NOMO-1 (cell line): Measurements from ENCODE around the gene ADGRD1.
"Not testable (repeated sequence)": the region's sequence is repeated elsewhere in the genome, so short reads cannot be mapped to it uniquely, and the experiment has no call there.

Experiments used
- DNase-seq, 2 experiments: peaks; one replicate each; lab custom pipeline; 2025; ENCODE audit not compliant: unreplicated experiment in 2 of 2; lab: John Stamatoyannopoulos, UW

ADGRD1 gene

GRCh38 chr12:131113568-131114270 is 160.0 kb downstream of the ADGRD1 start:
- DNase-seq, result no peak

- DNase-seq, result no peak
These were observed 160.6 kb downstream of the ADGRD1 start for GRCh38 chr12:131114271-131114670.

- no peak for DNase-seq
These were observed 161.4 kb downstream of the ADGRD1 start for GRCh38 chr12:131114942-131115584.

GRCh38 chr12:131115766-131116467 is 162.2 kb downstream of the ADGRD1 start:
- DNase-seq, result no peak

- DNase-seq, result no peak
These were observed 162.9 kb downstream of the ADGRD1 start for GRCh38 chr12:131116468-131117117.

- DNase-seq, result no peak
These were observed 163.9 kb downstream of the ADGRD1 start for GRCh38 chr12:131117438-131118245.

- DNase-seq, result no peak
These were observed 164.7 kb downstream of the ADGRD1 start for GRCh38 chr12:131118371-131118770.

- DNase-seq, result not testable (repeated sequence)
These were observed 165.6 kb downstream of the ADGRD1 start for GRCh38 chr12:131119345-131119744.

- no peak for DNase-seq
These were observed 166.2 kb downstream of the ADGRD1 start for GRCh38 chr12:131119936-131120335.

- DNase-seq, result no peak
These were observed 167.1 kb downstream of the ADGRD1 start for GRCh38 chr12:131120831-131121271.

- DNase-seq, result no peak
These were observed 168.1 kb downstream of the ADGRD1 start for GRCh38 chr12:131121705-131122405.

GRCh38 chr12:131122631-131123030 is 168.9 kb downstream of the ADGRD1 start:
- DNase-seq, result no peak

GRCh38 chr12:131123817-131124216 is 170.1 kb downstream of the ADGRD1 start:
- DNase-seq, result no peak

GRCh38 chr12:131124487-131125280 is 171.0 kb downstream of the ADGRD1 start:
- no peak for DNase-seq

- no peak for DNase-seq
These were observed 173.0 kb downstream of the ADGRD1 start for GRCh38 chr12:131126662-131127173.

GRCh38 chr12:131128556-131128955 is 174.8 kb downstream of the ADGRD1 start:
- no peak for DNase-seq

GRCh38 chr12:131128966-131129619 is 175.4 kb downstream of the ADGRD1 start:
- DNase-seq, result not testable (repeated sequence)

GRCh38 chr12:131129839-131130238 is 176.1 kb downstream of the ADGRD1 start:
- no peak for DNase-seq
